Kidney (tissue), 14 donors: Measurements from ENCODE around the gene LCK. TPM values are rescaled to one million over a fixed set of nuclear protein-coding genes. Genes with fewer than 3 reads are reported as not detected.
A peak's percentile ranks its signal among the peaks of the same experiment; 100 is the strongest.

Experiments used
- DNase-seq, 5 donors: peaks; one replicate each; pipeline ENCODE4 v3.0.0-alpha.2; 2013 to 2020
- FAIRE-seq: peaks from 2 replicates; lab custom pipeline; 2012; peaks lifted over from hg19 to GRCh38; lab: Jason Lieb, UNC
- H3K27ac ChIP-seq, 2 donors: one replicate each; pipeline ENCODE4 v1.7.0; 2013; ENCODE audit warnings: low read depth in 2 of 2, low read length in 2 of 2, inconsistent platforms in 1 of 2
- H3K27me3 ChIP-seq: one replicate; pipeline ENCODE4 v1.7.1; 2013; ENCODE audit warnings: low read length, inconsistent platforms; ENCODE audit not compliant: control insufficient read depth, insufficient read depth
- H3K36me3 ChIP-seq, 3 donors: one replicate each; pipeline versions ENCODE4 v1.7.0 to v1.7.1; 2013; ENCODE audit warnings: low read length in 3 of 3, control low read depth in 1 of 3, inconsistent platforms in 1 of 3; ENCODE audit not compliant: insufficient read depth in 3 of 3, control insufficient read depth in 2 of 3
- H3K4me1 ChIP-seq, 3 donors: one replicate each; pipeline versions ENCODE4 v1.7.0 to v1.7.1; 2013; ENCODE audit warnings: low read length in 3 of 3, inconsistent platforms in 1 of 3, low read depth in 1 of 3; ENCODE audit not compliant: control insufficient read depth in 2 of 3, insufficient read depth in 2 of 3
- H3K4me3 ChIP-seq, 3 donors: one replicate each; pipeline versions ENCODE4 v1.7.0 to v1.8.1; 2013; ENCODE audit warnings: low read length in 3 of 3, control low read depth in 1 of 3, inconsistent platforms in 1 of 3
- H3K9ac ChIP-seq, 3 donors: one replicate each; pipeline versions ENCODE4 v1.7.0 to v1.7.1; 2013; ENCODE audit warnings: low read length in 3 of 3, control low read depth in 1 of 3, inconsistent platforms in 1 of 3
- H3K9me3 ChIP-seq, 3 donors: one replicate each; pipeline versions ENCODE4 v1.7.0 to v1.7.1; 2013; ENCODE audit warnings: low read length in 3 of 3, control low read depth in 1 of 3, inconsistent platforms in 1 of 3; ENCODE audit not compliant: control insufficient read depth in 2 of 3, insufficient read depth in 1 of 3
- intact Hi-C: fragments of 100-400 bp; cut with DNase I; formaldehyde crosslinking; loops from one replicate; pipeline ENCODE4 v1.11.1; 2022
- polyA plus RNA-seq: library from polyadenylated mRNA; stranded (reverse); fragments of 350-450 nt; fragmentation: Illumina TruSeq; extraction: RNeasy Lipid Tissue Mini Kit (QIAGEN cat#74804); gene quantifications from one replicate; pipeline ENCODE4 v1.2.3, GENCODE V29; 2014; ENCODE audit warnings: low read depth, low replicate concordance; ENCODE audit not compliant: insufficient read depth
- total RNA-seq: library from RNA; stranded (reverse); fragmentation: NEBNext Ultra II Directional; extraction: Animal tissue kit (Norgen Biotek cat#: 25700); gene quantifications from one replicate; pipeline ENCODE4 v1.2.1, GENCODE V29; 2021
- TF ChIP-seq, protein P1 (sequence below): IDR thresholded peaks from 3 replicates; pipeline ENCODE4 v1.5.1; 2012; ENCODE audit warnings: mild to moderate bottlenecking, moderate library complexity, borderline replicate concordance; ENCODE audit not compliant: insufficient read depth; ENCODE audit errors: extremely low read depth
- donor health status: control.
- donor health status: control.
- donor health status: control.
- donor health status: control.
- donor health status: control.
- donor health status: DM: yes; HTN: yes; CAD: no.
- donor health status: Normal renal cell carcinoma (clear cell type).

Gene LCK
- total and polyA plus RNA-seq, 2 donors from 2014 or later = 0.99 to 10.3 TPM

DNA sequence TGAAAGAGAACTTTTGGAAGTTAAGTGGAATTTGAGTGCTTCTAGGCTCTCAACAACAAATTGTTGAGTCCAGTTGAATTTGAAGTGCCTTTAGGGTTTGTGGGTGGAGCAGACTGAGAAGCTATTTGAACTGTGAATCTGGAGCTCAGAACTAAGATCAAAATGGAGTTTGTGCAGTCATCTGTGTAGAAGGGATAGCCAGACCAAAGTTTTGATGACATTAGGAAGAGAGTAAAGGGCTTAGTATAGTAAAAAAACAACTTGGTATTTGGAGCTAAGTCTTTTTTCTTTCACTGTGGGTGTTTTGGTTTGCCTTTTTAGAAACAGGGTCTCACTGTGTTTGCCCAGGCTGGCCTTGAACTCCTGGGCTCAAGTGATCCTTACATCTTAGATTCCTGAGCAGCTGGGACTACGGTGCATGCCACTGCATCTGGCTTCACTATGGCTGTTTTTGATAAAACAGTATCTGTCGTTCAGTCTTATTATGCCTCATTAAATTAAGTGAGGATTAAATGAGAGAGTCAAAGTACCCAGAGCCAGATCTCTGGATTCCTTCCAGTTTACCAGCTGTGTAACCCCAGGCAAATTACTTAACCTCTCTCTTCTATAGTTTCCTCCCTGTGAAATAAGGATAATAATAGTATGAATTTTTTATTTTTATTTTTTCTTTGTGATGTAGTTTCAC is 60.8 kb downstream of the LCK start:
- H3K9ac ChIP-seq = no peak overlapping the region
- DNase-seq = peak in 1 of 5 donors; percentile 19
- H3K9me3 ChIP-seq = no peaks in the 10 kb centered on the region
- no peak overlapping the region for H3K4me3 ChIP-seq
- H3K36me3 ChIP-seq = peaks cover 0 to 4% (median 3%) of the 10 kb centered on the region in 3 donors
- no peaks in the 10 kb centered on the region for H3K4me1 ChIP-seq
- FAIRE-seq = no peak
- intact Hi-C loops = no loop called here
- TF ChIP-seq, protein P1, sequence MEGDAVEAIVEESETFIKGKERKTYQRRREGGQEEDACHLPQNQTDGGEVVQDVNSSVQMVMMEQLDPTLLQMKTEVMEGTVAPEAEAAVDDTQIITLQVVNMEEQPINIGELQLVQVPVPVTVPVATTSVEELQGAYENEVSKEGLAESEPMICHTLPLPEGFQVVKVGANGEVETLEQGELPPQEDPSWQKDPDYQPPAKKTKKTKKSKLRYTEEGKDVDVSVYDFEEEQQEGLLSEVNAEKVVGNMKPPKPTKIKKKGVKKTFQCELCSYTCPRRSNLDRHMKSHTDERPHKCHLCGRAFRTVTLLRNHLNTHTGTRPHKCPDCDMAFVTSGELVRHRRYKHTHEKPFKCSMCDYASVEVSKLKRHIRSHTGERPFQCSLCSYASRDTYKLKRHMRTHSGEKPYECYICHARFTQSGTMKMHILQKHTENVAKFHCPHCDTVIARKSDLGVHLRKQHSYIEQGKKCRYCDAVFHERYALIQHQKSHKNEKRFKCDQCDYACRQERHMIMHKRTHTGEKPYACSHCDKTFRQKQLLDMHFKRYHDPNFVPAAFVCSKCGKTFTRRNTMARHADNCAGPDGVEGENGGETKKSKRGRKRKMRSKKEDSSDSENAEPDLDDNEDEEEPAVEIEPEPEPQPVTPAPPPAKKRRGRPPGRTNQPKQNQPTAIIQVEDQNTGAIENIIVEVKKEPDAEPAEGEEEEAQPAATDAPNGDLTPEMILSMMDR = no peak
- no peak overlapping the region for H3K27ac ChIP-seq
- H3K27me3 ChIP-seq = no peaks in the 10 kb centered on the region

DNA sequence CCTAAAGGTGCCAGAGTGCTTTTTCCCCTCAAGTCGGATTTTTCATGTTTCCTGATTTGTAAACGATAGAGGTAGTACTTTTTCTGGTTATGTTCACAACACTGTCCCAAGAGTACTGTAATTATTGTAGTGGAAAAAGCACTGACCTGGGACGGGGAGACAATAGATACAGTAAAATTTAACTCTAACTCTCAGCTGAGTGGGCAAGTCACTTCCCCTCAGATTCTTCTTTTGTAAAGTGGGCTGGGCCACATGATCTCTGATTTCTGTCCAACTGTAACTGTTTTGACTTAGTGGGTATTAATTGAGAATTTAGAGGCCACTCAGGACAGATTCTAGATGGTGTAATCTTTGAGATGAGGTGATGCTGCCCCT is 65.8 kb downstream of the LCK start:
- DNase-seq = no peak
- Histone ChIP-seq H3K27me3 (no peaks in the 10 kb centered on the region), H3K4me3 (no peak overlapping the region), H3K36me3 (peaks cover 0 to 14% (median 12%) of the 10 kb centered on the region in 3 donors), H3K27ac (no peak overlapping the region), H3K9ac (no peak overlapping the region), H3K4me1 (peaks cover 0 to 2% (median 0%) of the 10 kb centered on the region in 3 donors), H3K9me3 (no peaks in the 10 kb centered on the region)
- intact Hi-C loops = no loop called here
- TF ChIP-seq, protein P1 = no peak
- no peak for FAIRE-seq

DNA sequence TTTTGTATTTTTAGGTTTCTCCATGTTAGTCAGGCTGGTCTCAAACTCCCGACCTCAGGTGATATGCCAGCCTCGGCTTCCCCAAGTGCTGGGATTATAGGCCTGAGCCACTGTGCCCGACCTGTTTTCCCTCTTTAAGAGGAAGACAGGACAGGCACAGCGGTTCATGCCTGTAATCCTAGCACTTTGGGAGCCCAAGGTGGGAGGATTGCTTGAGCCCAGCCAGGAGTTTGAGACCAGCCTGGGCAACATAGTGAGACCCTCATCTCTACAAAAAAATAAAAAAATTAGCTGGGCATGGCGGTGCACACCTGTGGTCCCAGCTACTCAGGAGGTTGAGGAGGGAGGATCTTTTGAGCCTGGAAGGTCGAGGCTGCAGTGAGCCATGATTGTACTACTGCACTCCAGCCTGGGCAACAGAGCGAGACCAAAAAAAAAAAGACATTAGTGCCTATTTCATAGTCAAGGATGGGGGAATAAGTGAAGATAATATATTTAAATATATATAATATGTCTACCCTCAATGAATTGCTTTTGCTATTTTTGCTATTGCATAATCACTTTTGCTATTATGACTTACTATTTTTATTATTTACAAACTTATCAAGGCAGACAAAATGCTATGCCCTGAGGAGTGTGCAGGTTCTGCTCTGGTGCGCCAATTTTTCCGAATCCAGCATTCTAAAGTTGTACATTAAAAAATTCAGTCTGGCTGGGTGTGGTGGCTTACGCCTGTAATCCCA is 67.2 kb downstream of the LCK start:
- FAIRE-seq (no peak), DNase-seq (no peak)
- Histone ChIP-seq H3K4me1 (peaks cover 0 to 2% (median 0%) of the 10 kb centered on the region in 3 donors), H3K4me3 (no peak overlapping the region), H3K36me3 (peaks cover 0 to 14% (median 14%) of the 10 kb centered on the region in 3 donors), H3K27ac (no peak overlapping the region), H3K27me3 (no peaks in the 10 kb centered on the region), H3K9me3 (no peaks in the 10 kb centered on the region), H3K9ac (no peak overlapping the region)
- intact Hi-C loops = no loop called here
- TF ChIP-seq, protein P1 = no peak
